ENCODE data around the gene BLNK.

Gene BLNK

DNA sequence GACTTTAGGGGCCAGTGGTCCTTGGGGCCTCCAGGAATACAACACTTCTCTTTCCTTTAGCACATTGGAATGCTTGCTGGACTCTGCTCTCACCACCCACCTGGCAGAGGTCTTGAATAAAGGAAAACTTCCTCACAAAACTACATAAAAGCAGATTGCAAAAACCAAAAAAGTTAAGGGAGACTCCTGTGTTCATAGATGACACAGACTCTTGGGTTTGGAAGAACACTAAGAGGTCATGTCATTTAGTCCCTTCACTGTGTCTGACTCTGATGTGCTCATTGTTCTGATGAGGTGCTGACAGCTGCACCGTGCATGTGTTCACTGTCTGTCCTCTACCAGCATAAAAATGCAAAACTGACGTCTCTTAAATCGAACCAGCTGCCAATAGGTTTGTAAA, 11.4 kb downstream of the BLNK start:
- no peak for DNase-seq

- no peak for DNase-seq
Observed at GRCh38 chr10:96259150-96259549, 12.2 kb downstream of the BLNK start.

- DNase-seq, result no peak
Observed at GRCh38 chr10:96257944-96258343, 13.4 kb downstream of the BLNK start.

GRCh38 chr10:96255549-96256333, 15.6 kb downstream of the BLNK start:
- no peak for DNase-seq

DNA sequence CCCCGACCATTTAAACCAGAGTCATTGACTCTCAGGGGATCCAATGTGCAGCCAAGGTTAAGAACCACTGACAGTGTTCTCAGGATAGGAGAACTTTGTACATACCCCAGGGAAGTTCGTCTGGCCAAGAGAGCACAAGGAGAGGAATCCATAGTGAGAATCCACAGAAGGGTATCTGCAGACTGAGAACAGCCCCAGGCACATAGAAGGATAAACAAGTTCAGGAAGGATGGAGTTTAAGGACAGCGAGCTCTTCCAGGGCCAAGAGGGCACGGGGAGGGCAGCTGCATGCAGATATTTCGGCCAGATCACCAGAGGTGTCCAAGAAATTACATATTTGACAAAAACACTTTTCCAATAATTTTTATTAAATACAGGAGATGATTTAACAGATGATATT, 16.4 kb downstream of the BLNK start:
- no peak for DNase-seq

- no peak for DNase-seq
Observed at GRCh38 chr10:96252730-96253129, 18.6 kb downstream of the BLNK start.

DNA sequence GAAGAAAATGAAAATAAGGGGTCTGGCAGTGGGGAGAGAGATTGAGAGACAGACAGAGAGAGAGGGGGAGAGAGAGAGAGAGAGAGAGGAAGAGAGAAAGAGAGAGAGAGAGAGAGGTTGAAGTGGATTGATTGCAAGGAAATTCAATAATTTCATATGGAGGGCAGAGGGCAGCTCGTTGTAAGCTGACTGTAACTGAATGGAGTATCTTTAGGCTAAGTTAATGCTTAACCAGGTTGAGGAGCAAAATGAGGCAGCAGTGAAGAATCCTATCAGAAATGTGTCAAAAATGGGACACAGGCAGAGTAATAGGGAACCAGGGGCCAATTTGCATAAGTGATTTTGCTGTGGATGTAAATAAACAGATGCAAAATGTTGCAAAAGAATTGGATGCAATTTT, 21.0 kb downstream of the BLNK start:
- DNase-seq, result no peak

GRCh38 chr10:96249264-96249663, 22.1 kb downstream of the BLNK start:
- no peak for DNase-seq

DNA sequence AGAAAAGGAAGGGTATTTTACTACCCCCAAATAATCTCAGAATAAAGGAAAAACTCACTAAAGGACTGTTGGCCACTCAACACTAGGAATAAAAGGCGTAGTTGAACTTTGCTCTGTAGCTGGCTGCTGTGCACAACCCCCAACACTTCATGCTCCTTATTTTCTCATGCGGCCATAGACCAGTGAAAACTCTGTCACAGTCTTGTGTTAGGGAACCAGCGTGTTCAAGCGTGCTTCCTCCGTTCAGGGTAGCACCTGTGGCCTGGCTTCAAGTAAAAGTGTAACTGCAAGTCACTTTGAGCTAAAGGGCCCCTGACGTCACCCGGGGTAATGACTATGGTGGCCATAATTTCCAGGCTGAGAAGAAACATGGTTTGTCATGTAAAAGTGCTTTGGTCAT, 27.0 kb downstream of the BLNK start:
- no peak for DNase-seq

GRCh38 chr10:96243296-96243695, 28.1 kb downstream of the BLNK start:
- DNase-seq, result no peak

DNA sequence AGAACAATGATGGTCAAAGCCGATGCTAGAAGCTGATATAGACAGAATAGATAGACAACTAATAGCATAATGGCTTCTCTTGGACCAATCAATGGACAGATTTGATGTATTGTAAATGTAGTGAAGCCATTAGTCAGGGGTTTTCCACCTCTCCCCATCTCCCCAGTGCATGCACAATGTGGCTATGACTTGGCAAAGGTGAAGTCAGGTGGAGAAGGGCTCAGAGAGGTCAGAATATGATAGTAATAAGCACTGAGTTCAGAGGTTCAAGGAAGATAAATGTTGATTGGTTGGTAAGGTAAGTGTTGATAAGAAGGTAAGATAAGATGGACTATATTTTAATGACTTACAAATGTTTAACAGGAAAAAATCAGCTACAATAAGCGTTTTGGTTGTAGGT, 28.5 kb downstream of the BLNK start:
- DNase-seq, result no peak

GRCh38 chr10:96238646-96239623, 32.4 kb downstream of the BLNK start:
- DNase-seq, result no peak

DNA sequence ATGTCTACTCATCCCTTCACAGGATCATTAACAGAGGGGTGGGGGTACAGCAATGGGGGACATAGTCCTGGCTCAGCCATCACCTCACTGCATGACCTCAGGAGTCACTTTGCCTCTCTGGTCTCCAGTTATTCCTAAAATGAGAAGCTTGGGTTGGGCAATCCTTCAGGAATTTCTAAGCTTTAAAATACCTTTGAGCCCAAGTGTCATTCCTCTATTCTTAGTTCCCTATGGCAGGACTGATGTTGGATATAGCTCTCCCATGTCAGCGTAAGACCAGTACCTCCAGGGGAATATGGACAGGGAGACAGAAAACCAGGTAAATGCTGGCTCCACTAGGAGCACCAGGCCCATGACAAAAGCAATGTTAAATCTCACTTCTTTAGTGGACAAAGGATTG, 34.5 kb downstream of the BLNK start:
- DNase-seq, result no peak

- no peak for DNase-seq
Observed at GRCh38 chr10:96236090-96236478, 35.3 kb downstream of the BLNK start.

DNA sequence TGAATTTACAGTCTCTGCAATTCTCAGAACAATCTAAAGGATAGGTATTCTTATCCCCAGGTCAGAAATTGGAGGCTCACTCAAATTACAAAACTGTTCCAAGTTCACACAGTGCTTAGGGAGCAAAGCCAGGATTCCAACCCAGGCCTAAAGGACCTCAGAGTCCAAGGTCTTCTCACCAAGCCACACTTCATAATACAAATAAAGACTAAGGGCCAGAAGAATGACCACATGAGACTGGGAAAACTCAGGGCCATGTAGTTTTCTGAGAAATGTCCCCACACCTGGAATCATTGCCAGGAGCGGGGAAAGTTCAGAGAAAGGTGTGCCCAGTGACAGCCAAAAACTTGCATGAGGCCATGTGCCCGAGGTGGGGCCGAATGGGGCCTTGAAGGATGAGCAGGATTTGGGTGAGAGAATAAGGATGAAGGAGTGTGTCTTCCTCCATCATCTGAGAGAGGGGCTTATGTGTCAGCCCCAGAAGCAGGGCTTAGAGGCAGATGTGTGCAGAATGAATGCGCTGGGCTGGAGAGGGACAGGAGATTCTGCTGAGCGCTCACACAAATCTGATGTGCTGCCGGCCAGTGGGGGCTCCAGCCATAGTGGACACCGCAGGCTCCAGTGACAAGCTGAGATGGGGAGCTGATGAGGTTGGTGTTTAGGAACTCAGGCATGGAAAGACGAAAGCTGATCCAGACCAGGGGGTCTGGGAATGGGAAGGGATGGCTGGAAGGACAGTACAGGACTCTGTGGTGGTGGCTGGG, 35.9 kb downstream of the BLNK start:
- no peak for DNase-seq

- no peak for DNase-seq
Observed at GRCh38 chr10:96233959-96234358, 37.4 kb downstream of the BLNK start.

DNA sequence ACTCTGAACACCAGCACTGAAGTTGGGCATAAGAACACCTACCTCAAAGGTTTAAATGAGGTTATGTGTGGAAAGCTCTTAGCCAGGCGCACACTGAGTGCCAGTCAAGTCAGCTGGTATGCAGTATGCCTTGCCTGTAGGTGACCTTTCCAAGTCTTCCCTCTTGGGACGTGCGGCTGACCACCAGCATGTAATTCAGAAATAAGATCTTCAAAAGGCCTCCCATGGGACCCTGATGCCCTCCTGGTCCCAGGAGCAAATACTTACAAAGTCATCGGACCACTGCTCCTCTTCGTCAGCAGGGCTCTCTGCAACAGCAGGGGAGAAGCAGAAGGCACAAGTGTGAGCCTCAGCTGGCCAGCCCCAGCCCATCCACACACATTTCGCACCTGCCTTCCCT, 40.8 kb downstream of the BLNK start:
- DNase-seq, result no peak

DNA sequence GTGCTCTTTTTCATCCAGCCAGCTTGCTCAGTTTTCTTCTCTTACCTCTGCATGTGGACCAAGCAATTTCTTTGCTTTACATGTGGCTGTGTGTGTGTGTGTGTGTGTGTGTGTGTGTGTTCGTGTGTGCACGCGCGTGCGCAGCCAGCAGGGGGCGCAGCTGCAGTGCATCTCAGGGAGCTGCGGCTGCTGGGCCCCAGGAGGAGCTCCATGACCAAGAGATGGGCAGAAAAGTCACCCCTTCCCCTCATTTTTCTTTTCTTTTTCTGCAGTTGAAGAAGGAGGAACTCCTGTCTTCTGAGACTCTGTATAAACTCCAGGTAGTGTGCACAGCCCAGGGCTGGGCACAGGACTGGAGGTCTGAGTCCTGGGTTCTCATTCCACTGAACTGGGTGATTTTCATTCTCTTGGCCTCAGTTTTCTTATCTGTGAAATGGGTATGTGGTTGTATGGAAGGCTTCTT, 41.8 kb downstream of the BLNK start:
- DNase-seq, result peak; percentile 83

GRCh38 chr10:96228408-96228994, 42.9 kb downstream of the BLNK start:
- no peak for DNase-seq

- DNase-seq, result no peak
Observed at GRCh38 chr10:96227206-96227605, 44.2 kb downstream of the BLNK start.

- DNase-seq, result no peak
Observed at GRCh38 chr10:96225119-96225518, 46.2 kb downstream of the BLNK start.

GRCh38 chr10:96222908-96223307, 48.5 kb downstream of the BLNK start:
- no peak for DNase-seq

GRCh38 chr10:96222441-96222840, 48.9 kb downstream of the BLNK start:
- DNase-seq, result no peak

Data from activated CD4-positive, alpha-beta T cell treated with anti-CD3 and anti-CD28 coated beads for 48 hours (primary cell).